HG02852 (cell line): ENCODE measurements around the gene CGB1.
"Not testable (repeated sequence)": the region's sequence is repeated elsewhere in the genome, so short reads cannot be mapped to it uniquely, and the experiment has no call there.

Experiments used
- ATAC-seq: cut with Tn5 transposase; IDR thresholded peaks from one replicate; pipeline ENCODE4 v1.9.1; 2021; ENCODE audit warnings: mild to moderate bottlenecking, moderate library complexity; ENCODE audit not compliant: unreplicated experiment

CGB1 gene

DNA sequence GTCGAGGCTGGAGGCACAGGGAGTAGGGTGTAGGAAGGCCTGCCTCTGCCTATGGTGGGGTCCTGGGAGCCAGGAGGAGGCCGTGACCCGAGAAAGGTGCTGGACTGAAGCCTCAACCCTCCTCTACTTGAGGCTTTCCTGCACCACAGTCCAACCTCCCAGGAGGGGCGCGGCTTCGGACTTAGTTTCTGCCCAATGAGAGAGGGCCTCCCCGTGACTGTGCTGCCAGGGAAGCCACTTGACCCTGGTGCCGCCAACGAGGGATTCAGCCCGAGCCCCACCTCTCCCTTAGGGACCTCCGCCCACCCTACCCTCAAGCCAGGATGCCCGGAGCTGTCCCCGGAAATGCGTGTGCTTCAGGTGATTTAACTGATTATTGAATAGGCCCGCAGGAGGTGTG lies 12.5 kb downstream of the CGB1 start, which contains the start of gene CGB3:
TSS of gene CGB3 (minus strand) at position 101 of the 400 bp plus-strand sequence. CDS start 362 bp downstream, outside the sequence.
- ATAC-seq = not testable (repeated sequence)

GRCh38 chr19:49022116-49022515 lies 14.6 kb downstream of the CGB1 start:
- no peak for ATAC-seq

- ATAC-seq = no peak
These were observed 15.5 kb downstream of the CGB1 start for GRCh38 chr19:49020931-49021895.

DNA sequence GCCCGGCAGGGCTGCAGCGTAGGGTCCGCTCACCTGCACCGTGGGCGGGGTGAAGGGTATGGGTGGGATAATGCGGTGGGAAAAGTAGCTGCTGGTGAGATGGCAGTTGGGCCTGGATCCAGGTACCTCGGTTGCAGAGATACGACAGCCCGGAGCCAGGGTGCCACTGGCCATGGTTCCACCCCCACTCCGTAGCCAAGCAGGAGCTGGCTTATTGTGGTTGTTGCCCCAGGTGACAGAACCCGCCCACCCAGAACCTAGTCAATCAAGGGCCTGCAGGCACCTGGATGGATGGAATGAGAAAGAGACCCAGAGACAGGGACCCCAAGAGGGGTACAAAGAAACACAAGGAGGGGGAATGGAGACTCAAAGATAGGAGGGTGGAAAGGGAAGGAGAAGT lies 16.4 kb downstream of the CGB1 start:
- ATAC-seq = no peak

DNA sequence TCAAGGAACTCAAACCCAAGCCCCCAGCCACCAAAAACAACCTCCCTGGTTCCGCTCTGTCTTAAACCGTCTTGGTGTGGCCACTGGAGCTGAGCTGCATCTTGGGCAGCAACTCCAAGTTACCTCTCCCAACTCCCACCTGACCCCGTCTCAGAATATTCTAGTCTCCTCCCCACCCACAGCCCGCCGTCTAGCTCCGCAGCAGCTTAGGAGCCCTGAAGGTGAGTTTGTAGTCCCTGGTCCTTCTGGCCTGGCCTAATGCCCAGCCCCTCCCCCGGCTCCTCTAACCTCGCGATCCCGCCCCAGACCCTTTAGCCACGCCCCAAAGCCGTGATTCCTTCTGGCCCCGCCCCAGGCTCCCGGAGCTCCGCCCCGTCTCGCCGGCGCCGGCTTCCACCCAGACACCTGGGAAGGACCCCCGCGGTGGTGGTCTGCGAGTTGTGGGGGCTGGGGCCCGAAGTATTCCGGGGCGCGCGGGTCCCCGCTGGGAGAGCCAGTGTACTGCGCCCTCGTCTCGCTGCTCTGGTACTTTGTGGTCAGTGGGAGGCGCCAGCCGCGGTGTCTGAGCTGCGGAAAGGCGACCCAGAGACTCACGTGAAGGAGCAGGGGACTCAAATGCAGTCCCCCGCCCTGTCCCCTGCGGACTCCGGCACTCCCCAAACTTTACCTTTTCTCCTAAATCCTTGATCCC lies 17.3 kb downstream of the CGB1 start:
- ATAC-seq = no peak

DNA sequence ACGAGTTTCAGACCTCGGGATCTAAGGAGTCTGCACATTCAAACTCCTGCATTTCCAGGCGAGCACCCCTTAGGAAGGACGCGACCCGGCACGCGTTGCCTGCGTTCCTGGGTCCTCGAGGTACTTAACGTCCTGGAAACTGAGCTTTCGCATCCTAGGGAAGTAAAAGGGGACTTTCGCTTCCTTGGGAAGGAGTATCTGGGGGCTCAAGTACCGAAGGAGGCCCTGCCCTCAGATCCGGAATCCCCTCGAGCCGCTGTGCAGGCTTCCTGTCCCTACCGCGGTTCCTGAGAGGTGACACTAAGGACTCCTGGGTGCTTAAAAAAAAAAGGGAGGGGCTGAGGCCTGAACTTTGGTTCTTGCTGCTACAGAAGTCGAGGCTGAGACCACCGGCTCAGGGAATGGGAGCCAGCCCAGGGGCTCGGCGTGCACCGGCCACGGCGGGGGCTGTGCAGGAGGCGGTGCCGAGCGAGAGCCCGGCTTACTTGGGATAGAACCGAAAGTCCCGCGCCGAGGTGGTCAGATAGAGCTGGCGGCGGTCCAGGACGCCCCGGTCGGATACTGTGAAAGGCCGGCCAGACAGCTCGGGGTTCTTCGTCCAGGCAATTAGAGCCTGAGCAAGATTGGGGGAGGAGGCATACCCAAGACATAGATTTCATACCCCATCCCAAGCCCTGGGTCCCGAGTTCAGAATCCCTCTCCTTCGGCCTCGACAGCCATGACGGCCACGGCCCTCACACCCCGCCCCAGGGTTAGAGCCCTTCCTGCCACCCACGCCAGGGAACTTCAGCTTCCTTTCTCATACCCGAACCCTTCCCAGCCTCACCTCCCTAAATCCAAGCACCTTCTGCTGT lies 18.1 kb downstream of the CGB1 start:
- ATAC-seq = not testable (repeated sequence)

- no peak for ATAC-seq
These were observed 18.9 kb downstream of the CGB1 start for GRCh38 chr19:49017666-49018351.

- no peak for ATAC-seq
These were observed 19.5 kb downstream of the CGB1 start, which contains the start of gene LHB for GRCh38 chr19:49017041-49017665. TSS of gene LHB (minus strand) at chr19:49017091. CDS start at chr19:49017081, 10 bp downstream.

GRCh38 chr19:49016067-49016839 lies 20.4 kb downstream of the CGB1 start:
- no peak for ATAC-seq

DNA sequence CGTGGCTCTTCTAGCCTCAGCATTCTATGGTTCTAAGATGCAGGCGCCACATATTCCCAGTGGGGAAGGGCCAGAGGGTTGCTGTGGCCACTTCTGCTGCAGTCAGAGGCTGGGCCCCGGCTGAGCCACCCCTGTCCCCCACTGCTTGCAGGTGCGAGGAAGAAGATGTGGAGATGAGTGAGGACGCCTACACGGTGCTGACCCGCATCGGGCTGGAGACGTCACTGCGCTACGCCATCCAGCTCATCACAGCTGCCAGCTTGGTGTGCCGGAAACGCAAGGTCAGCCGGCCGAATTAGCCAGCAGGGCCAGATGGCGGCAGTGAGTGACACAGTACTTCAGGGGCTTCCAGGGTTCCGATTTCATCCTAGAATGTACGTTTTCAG lies 21.8 kb downstream of the CGB1 start:
- no peak for ATAC-seq

GRCh38 chr19:49014123-49014869 lies 22.4 kb downstream of the CGB1 start:
- no peak for ATAC-seq

DNA sequence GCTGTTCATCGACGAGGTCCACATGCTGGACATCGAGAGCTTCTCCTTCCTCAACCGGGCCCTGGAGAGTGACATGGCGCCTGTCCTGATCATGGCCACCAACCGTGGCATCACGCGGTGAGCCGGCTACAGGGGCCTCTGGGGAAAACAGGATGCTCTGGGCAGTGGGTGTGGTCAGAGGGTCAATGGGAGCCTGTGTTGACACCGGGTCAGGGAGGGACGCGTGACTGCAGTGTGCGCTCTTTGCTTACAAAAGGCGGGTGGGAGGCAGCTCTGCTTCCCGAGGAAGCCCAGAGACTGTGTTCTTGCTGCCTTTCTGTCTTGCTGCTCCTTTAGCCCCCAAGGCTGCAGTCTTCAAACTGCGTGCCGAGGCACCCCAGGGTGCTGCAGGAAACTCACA lies 25.5 kb downstream of the CGB1 start:
- no peak for ATAC-seq

- ATAC-seq = no peak
These were observed 26.2 kb downstream of the CGB1 start for GRCh38 chr19:49010453-49010852.

GRCh38 chr19:49009828-49010227 lies 26.9 kb downstream of the CGB1 start:
- ATAC-seq = no peak

DNA sequence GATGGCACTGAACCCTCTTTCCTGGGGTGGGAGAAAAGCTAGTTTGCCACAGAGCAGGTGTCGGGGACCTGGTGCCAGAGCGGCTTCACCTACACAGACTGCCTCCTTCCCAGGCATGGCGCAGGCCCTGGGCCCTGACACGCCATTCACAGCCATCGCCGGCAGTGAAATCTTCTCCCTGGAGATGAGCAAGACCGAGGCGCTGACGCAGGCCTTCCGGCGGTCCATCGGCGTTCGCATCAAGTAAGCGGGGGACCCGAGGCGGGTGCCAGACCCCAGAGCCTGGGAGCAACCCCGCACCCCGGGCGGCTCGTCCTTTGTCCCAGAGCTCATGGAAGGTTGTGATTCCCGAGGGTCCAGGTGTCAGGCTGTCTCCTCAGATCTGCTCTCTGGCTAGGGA lies 29.8 kb downstream of the CGB1 start:
- ATAC-seq = no peak

DNA sequence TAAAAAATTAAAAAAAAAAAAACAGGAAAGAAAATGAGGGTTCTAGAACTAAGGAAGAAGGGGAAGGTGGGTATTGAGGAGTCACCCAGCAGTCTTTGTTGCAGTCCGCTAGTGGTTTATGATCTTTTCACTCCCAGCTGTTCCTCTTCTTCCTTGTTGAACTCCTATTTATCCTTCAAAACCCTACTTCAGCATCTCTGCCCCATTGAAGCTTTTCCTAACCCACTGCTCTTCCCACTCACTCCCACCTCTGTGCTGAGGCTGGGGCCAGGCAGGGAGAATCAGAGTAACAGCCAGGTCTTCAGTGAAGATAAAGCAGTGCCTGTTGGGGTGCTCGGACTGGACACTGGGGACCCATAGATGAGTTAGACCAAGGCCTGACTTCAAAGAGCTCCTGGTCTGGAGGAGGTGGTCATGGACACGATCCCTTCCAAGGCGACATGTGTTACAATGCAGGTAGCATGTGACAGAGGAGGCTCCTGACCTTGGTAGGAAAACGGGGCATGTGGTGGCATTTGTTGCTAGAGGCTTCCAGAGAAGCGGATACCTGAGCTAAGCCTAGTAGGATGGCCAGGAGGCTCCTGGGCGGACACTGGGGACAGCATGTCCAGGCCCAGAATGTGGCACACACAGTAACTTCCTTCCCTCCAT lies 31.6 kb downstream of the CGB1 start:
- no peak for ATAC-seq

DNA sequence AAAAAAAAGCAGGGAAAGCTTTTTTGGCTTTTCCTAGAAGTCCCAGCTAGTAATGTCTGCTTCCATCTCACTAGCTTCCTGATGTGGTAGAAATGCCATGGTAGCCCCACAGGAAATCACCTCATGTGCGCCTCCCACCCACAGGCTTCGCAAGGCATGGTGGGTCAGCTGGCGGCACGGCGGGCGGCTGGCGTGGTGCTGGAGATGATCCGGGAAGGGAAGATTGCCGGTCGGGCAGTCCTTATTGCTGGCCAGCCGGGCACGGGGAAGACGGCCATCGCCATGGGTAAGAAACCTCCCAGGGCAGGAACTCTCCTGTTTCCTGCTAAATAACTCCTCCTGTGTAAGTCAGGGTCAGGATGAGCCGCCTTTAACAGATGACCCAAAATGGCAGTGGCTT lies 32.6 kb downstream of the CGB1 start:
- no peak for ATAC-seq
